ENCODE results near the gene DHX8. TPM values are rescaled to one million over a fixed set of nuclear protein-coding genes. Genes with fewer than 3 reads are reported as not detected.

The DHX8 gene
- total RNA-seq, 1 experiment from 2014 or later = 53.5 TPM

DNA sequence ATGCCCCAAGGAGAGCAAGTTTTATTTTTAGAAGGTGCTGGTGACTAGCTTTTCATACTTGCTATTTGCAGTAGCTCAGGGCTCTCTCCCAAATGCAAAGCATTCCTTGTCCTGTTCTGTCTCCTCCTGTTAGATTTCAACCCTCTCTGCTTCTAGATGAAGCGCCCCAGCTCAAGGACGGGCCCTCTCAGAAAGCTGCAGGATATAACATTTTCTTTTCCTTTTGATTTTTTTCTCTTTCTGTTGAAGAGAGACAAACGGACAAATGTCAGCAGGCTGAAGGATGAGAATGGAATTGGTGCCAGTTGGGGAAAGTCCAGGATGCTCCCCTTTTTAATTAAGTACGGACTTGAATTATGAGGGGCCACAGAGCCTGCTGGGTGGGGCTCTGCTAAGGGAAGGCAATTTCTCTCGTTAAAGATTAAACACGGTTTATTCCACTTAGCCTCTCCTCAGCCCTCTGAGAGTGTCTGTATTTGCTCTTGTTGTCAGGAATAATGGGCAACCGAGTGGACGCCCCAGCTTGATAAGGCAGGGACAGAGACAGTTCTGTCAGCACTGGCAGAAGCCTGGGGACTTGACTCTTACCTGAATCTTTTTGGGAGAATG is 68.6 kb downstream of the DHX8 start:
- H3K9me2 ChIP-seq (ENCODE audit: insufficient read depth) = no peaks in the 10 kb centered on the region
- DNase-seq (ENCODE audit: low read depth, low spot score) = no peak
- no peak overlapping the region for H3K4me3 ChIP-seq (replicated peaks in 1 of 2; ENCODE audit: low read depth in 1 of 2, low read length in 2 of 2)
- ATAC-seq = no peak
- no TSS peak for BruUV-seq (replicated peaks)
- intact Hi-C loops (cut with micrococcal nuclease) = no loop called here
- ChIA-PET CTCF (interaction anchor here (1.4 kb wide), 1 partner anchor 121 kb away, joined by 5 read pairs; no protein-coding TSS in a partner anchor), RAD21 (ENCODE audit: low non-redundant PET in 1 of 2, low total read pairs in 2 of 2, uncharacterized antibody in 2 of 2, unreplicated experiment in 2 of 2) (no interaction called here), POLR2A (no interaction called here)
- no peaks in the 10 kb centered on the region for H3K36me3 ChIP-seq (ENCODE audit: control insufficient read depth in 1 of 2, insufficient read depth in 2 of 2, low read length in 2 of 2)
- no peak overlapping the region for H3K9ac ChIP-seq (ENCODE audit: low read length)
- H3K4me2 ChIP-seq (ENCODE audit: low read length) = no peak overlapping the region
- TF ChIP-seq, protein P1, sequence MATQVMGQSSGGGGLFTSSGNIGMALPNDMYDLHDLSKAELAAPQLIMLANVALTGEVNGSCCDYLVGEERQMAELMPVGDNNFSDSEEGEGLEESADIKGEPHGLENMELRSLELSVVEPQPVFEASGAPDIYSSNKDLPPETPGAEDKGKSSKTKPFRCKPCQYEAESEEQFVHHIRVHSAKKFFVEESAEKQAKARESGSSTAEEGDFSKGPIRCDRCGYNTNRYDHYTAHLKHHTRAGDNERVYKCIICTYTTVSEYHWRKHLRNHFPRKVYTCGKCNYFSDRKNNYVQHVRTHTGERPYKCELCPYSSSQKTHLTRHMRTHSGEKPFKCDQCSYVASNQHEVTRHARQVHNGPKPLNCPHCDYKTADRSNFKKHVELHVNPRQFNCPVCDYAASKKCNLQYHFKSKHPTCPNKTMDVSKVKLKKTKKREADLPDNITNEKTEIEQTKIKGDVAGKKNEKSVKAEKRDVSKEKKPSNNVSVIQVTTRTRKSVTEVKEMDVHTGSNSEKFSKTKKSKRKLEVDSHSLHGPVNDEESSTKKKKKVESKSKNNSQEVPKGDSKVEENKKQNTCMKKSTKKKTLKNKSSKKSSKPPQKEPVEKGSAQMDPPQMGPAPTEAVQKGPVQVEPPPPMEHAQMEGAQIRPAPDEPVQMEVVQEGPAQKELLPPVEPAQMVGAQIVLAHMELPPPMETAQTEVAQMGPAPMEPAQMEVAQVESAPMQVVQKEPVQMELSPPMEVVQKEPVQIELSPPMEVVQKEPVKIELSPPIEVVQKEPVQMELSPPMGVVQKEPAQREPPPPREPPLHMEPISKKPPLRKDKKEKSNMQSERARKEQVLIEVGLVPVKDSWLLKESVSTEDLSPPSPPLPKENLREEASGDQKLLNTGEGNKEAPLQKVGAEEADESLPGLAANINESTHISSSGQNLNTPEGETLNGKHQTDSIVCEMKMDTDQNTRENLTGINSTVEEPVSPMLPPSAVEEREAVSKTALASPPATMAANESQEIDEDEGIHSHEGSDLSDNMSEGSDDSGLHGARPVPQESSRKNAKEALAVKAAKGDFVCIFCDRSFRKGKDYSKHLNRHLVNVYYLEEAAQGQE (IDR thresholded peaks at IDR 0.05; ENCODE audit: low read depth) = no peak
- TF ChIP-seq, protein P2, sequence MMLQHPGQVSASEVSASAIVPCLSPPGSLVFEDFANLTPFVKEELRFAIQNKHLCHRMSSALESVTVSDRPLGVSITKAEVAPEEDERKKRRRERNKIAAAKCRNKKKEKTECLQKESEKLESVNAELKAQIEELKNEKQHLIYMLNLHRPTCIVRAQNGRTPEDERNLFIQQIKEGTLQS (IDR thresholded peaks at IDR 0.05) = no peak
- TF ChIP-seq JUND (IDR thresholded peaks at IDR 0.05) (no peak), ELF1 (IDR thresholded peaks at IDR 0.05; ENCODE audit: borderline replicate concordance, low read depth) (no peak), TCF7L2 (IDR thresholded peaks at IDR 0.05; ENCODE audit: borderline replicate concordance, extremely low read depth, insufficient read depth, insufficient read length) (no peak), EZH2 (IDR thresholded peaks at IDR 0.05) (no peak), POLR2AphosphoS5 (IDR thresholded peaks at IDR 0.05; ENCODE audit: low read depth, low read length) (no peak), CEBPB (IDR thresholded peaks at IDR 0.05; ENCODE audit: low read depth) (no peak), YY1 (IDR thresholded peaks at IDR 0.05; ENCODE audit: extremely low read depth, insufficient replicate concordance, low read depth, low read length) (no peak), FOSL1 (IDR thresholded peaks at IDR 0.05; ENCODE audit: low read depth) (no peak), EGR1 (IDR thresholded peaks at IDR 0.05; ENCODE audit: low read depth) (no peak), POLR2A (IDR thresholded peaks at IDR 0.05; ENCODE audit: borderline replicate concordance, extremely low read depth, insufficient read depth, insufficient read length) (no peak), SRF (IDR thresholded peaks at IDR 0.05; ENCODE audit: low read depth) (no peak), SIN3A (IDR thresholded peaks at IDR 0.05; ENCODE audit: low read depth) (no peak)
- TF ChIP-seq, protein P3, sequence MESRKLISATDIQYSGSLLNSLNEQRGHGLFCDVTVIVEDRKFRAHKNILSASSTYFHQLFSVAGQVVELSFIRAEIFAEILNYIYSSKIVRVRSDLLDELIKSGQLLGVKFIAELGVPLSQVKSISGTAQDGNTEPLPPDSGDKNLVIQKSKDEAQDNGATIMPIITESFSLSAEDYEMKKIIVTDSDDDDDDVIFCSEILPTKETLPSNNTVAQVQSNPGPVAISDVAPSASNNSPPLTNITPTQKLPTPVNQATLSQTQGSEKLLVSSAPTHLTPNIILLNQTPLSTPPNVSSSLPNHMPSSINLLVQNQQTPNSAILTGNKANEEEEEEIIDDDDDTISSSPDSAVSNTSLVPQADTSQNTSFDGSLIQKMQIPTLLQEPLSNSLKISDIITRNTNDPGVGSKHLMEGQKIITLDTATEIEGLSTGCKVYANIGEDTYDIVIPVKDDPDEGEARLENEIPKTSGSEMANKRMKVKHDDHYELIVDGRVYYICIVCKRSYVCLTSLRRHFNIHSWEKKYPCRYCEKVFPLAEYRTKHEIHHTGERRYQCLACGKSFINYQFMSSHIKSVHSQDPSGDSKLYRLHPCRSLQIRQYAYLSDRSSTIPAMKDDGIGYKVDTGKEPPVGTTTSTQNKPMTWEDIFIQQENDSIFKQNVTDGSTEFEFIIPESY (IDR thresholded peaks at IDR 0.05; ENCODE audit: extremely low read depth, insufficient replicate concordance, low read length) = no peak
- no peaks in the 10 kb centered on the region for H3K27me3 ChIP-seq (ENCODE audit: insufficient read depth, low read length)
- H3K79me2 ChIP-seq (ENCODE audit: insufficient read depth, low read length) = no peaks in the 10 kb centered on the region
- no peak overlapping the region for H3K27ac ChIP-seq (ENCODE audit: low read depth, low read length)
- H4K20me1 ChIP-seq (ENCODE audit: insufficient read depth) = no peaks in the 10 kb centered on the region
- H2AFZ ChIP-seq (ENCODE audit: low read depth, low read length, poor library complexity, severe bottlenecking) = no peak overlapping the region
- no peaks in the 10 kb centered on the region for H3K9me3 ChIP-seq (ENCODE audit: control insufficient read depth in 1 of 2, insufficient read depth in 1 of 2, low read depth in 1 of 2, low read length in 2 of 2)
- peaks cover 8 to 22% of the 10 kb centered on the region in 2 experiments for H3K4me1 ChIP-seq (ENCODE audit: control insufficient read depth in 1 of 2, insufficient read depth in 2 of 2, low read length in 2 of 2)

Measured in HCT116 (cell line).